Ovary (tissue), 9 donors: Measurements from ENCODE around the gene TNFRSF6B. TPM values are rescaled to one million over a fixed set of nuclear protein-coding genes. Genes with fewer than 3 reads are reported as not detected.

Experiments
- DNase-seq, 5 donors: peaks; one replicate each; pipeline ENCODE4 v3.0.0-alpha.2; 2019 to 2020
- H3K27ac ChIP-seq, 2 donors: fragments of 200-600 bp; one replicate each; pipeline versions ENCODE4 v1.5.1 to v1.8.0; 2019 to 2022
- H3K27me3 ChIP-seq: fragments of 200-600 bp; one replicate; pipeline ENCODE4 v1.8.0; 2022
- H3K36me3 ChIP-seq: fragments of 200-600 bp; sonication (generic); one replicate; pipeline ENCODE4 v1.5.1; 2019
- H3K4me1 ChIP-seq: one replicate; pipeline ENCODE4 v1.8.1; 2013; ENCODE audit warnings: mild to moderate bottlenecking, moderate library complexity; ENCODE audit not compliant: insufficient read depth
- H3K4me3 ChIP-seq: fragments of 200-600 bp; sonication (generic); one replicate; pipeline ENCODE4 v1.5.1; 2017
- H3K9me3 ChIP-seq, 2 donors: fragments of 200-600 bp in 1 of 2; sonication (generic) in 1 of 2; one replicate each; pipeline versions ENCODE4 v1.5.1 to v1.8.1; 2013 to 2019; ENCODE audit warnings: mild to moderate bottlenecking in 1 of 2, moderate library complexity in 1 of 2
- CTCF ChIP-seq, 3 donors: fragments of 450-650 bp in 2 of 3; fragments of 200-600 bp in 1 of 3; IDR thresholded peaks; one replicate each; pipeline versions ENCODE4 v1.5.1 to v1.8.0; 2016 to 2022; ENCODE audit warnings: antibody characterized with exemption in 3 of 3, mild to moderate bottlenecking in 1 of 3
- EP300 ChIP-seq: sonication (generic); formaldehyde crosslinking; IDR thresholded peaks from one replicate; pipeline ENCODE4 v1.6.1; 2017; ENCODE audit warnings: antibody characterized with exemption
- POLR2A ChIP-seq: fragments of 450-650 bp; IDR thresholded peaks from one replicate; pipeline ENCODE4 v1.6.1; 2017; ENCODE audit warnings: antibody characterized with exemption, mild to moderate bottlenecking, moderate library complexity
- WGBS, 3 donors: extraction: QIAGEN DNeasy Blood & Tissue Kit in 1 of 3; methylation state at CpG; one replicate each; pipeline versions ENCODE4 v1.1.5 to v1.1.7; 2013 to 2017; 5-methylcytosine and 5-hydroxymethylcytosine counted together
- intact Hi-C, 4 donors: fragments of 100-400 bp; cut with DNase I; formaldehyde crosslinking; loops; one replicate each; pipeline versions ENCODE4 v1.11.0 to v1.15.1; 2022 to 2023
- polyA plus RNA-seq, 2 donors: library from polyadenylated mRNA; stranded (reverse); fragments of 200-250 nt in 1 of 2; fragments of 350-450 nt in 1 of 2; fragmentation: Illumina TruSeq in 1 of 2; extraction: RNeasy Lipid Tissue Mini Kit (QIAGEN cat#74804) in 1 of 2; gene quantifications; one replicate each; pipeline ENCODE4 v1.2.3, GENCODE V29; 2013 to 2014
- total RNA-seq, 7 donors: library from RNA; depleted of rRNA in 2 of 7; stranded (reverse); fragments of >200 nt in 2 of 7; fragmentation: NEBNext Ultra II Directional in 3 of 7; extraction: Animal tissue kit (Norgen Biotek cat#: 25700) in 3 of 7; gene quantifications; one replicate each; pipeline versions ENCODE4 v1.1.0 to v1.2.4, GENCODE V29; 2016 to 2023
- donor health status: DM: no; HTN: no; CAD: no; lungs with moderate emphysema.
- donor health status: DM: no; HTN: no; CAD: no.
- donor health status: Bipolar disorder and iron deficiency.
- donor health status: DM: yes; HTN: yes; CAD: no.
- donor health status: DM: no; HTN: no; CAD: no.
- donor health status: DM: yes; HTN: yes; CAD: no.

The TNFRSF6B gene
- total and polyA plus RNA-seq, 9 donors: 2.0 to 7.0 (median 4.2) TPM; not detected in 1

GRCh38 chr20:63701051-63701328 is 4.5 kb downstream of the TNFRSF6B start:
- H3K9me3 ChIP-seq: no peaks in the 10 kb centered on the region
- H3K27ac ChIP-seq: no peak overlapping the region
- WGBS, 3 donors: 68 to 70% (median 68%) methylated on average over 5 of the region's 5 CpGs
- H3K4me3 ChIP-seq: no peak overlapping the region
- TF ChIP-seq POLR2A (no peak), EP300 (no peak), CTCF (IDR thresholded peaks at IDR 0.05) (no peak)
- no peak for DNase-seq
- no peaks in the 10 kb centered on the region for H3K36me3 ChIP-seq
- H3K27me3 ChIP-seq: no peaks in the 10 kb centered on the region
- peaks cover 2% of the 10 kb centered on the region for H3K4me1 ChIP-seq
- intact Hi-C loops: no loop called here

GRCh38 chr20:63701329-63702035 is 5.0 kb downstream of the TNFRSF6B start:
- H3K27ac ChIP-seq: no peak overlapping the region
- no peaks in the 10 kb centered on the region for H3K27me3 ChIP-seq
- peak in 1 of 5 donors; percentile 32 for DNase-seq
- intact Hi-C loops: no loop called here
- no peak overlapping the region for H3K4me3 ChIP-seq
- H3K4me1 ChIP-seq: peaks cover 2% of the 10 kb centered on the region
- no peaks in the 10 kb centered on the region for H3K9me3 ChIP-seq
- no peaks in the 10 kb centered on the region for H3K36me3 ChIP-seq
- no peak for TF ChIP-seq CTCF (IDR thresholded peaks at IDR 0.05)
- 74 to 80% (median 75%) methylated on average over 11 to 14 of the region's 14 CpGs for WGBS, 3 donors

- no peak overlapping the region for H3K27ac ChIP-seq
- no peaks in the 10 kb centered on the region for H3K36me3 ChIP-seq
- no peak overlapping the region for H3K4me3 ChIP-seq
- peaks cover 4% of the 10 kb centered on the region for H3K4me1 ChIP-seq
- no peaks in the 10 kb centered on the region for H3K27me3 ChIP-seq
- no peak for TF ChIP-seq POLR2A
- intact Hi-C loops: no loop called here
- H3K9me3 ChIP-seq: no peaks in the 10 kb centered on the region
- WGBS, 3 donors: 88 to 90% (median 89%) methylated on average over 16 of the region's 16 CpGs
- DNase-seq: peak in 2 of 5 donors; percentile 20 to 36
Observed at GRCh38 chr20:63702036-63702665, 5.7 kb downstream of the TNFRSF6B start.

- Histone ChIP-seq H3K9me3 (no peaks in the 10 kb centered on the region), H3K36me3 (no peaks in the 10 kb centered on the region), H3K4me1 (peaks cover 4% of the 10 kb centered on the region), H3K4me3 (no peak overlapping the region), H3K27me3 (no peaks in the 10 kb centered on the region), H3K27ac (no peak overlapping the region)
- intact Hi-C loops: no loop called here
- 61 to 71% (median 62%) methylated on average over 12 to 13 of the region's 13 CpGs for WGBS, 3 donors
- TF ChIP-seq EP300 (no peak), POLR2A (no peak), CTCF (IDR thresholded peaks at IDR 0.05) (no peak)
- DNase-seq: peak in 1 of 5 donors; percentile 42
Observed at GRCh38 chr20:63702751-63703470, 6.5 kb downstream of the TNFRSF6B start.
